Measurements from ENCODE around the gene TRMT2A. TPM values are rescaled to one million over a fixed set of nuclear protein-coding genes. Genes with fewer than 3 reads are reported as not detected.

TRMT2A gene
- total RNA-seq, 2 donors from 2014 or later, result 25.7 to 37.7 TPM

Small RNA genes lying within 50 kb of the gene (microRNA-seq; reads per million reads assigned to microRNA genes)
- gene MIR6816 (ENCODE audit: borderline microRNAs expressed in 2 of 2), result 0.32 to 0.52 reads per million in 2 donors

Other genes with a start within 250 kb of the TRMT2A start
- 10 to 100 TPM; 81.7 to 95.4 TPM for gene COMT, start 175.5 kb downstream of the TRMT2A start, total RNA-seq
- gene TXNRD2, start 175.4 kb downstream of the TRMT2A start, total RNA-seq, result 10 to 100 TPM; 13.9 to 19.2 TPM
- gene ARVCF, start 100.4 kb downstream of the TRMT2A start, total RNA-seq, result 10 to 100 TPM; 20.1 to 21.3 TPM
- 10 to 100 TPM; 28.4 to 31.1 TPM for gene TANGO2, start 96.1 kb downstream of the TRMT2A start, total RNA-seq
- 10 to 100 TPM; 24.3 to 25.2 TPM for gene DGCR8, start 37.0 kb downstream of the TRMT2A start, total RNA-seq
- 10 to 100 TPM; 57.0 to 61.6 TPM for gene RANBP1, start 1.1 kb downstream of the TRMT2A start, total RNA-seq
- gene ZDHHC8, start 14.6 kb upstream of the TRMT2A start, total RNA-seq, result 10 to 100 TPM; 45.6 to 46.3 TPM
- gene CCDC188, start 33.8 kb upstream of the TRMT2A start, total RNA-seq, result 1 to 10 TPM in 1 of 2 donors, under 1 TPM in 1; 1.00 to 2.5 TPM
- under 1 TPM; 0.19 to 0.76 TPM for gene RTN4R, start 151.1 kb upstream of the TRMT2A start, total RNA-seq
- 10 to 100 TPM; 25.7 to 27.1 TPM for gene DGCR6L, start 202.8 kb upstream of the TRMT2A start, total RNA-seq